ENCODE data around the gene RAI1.

DNA sequence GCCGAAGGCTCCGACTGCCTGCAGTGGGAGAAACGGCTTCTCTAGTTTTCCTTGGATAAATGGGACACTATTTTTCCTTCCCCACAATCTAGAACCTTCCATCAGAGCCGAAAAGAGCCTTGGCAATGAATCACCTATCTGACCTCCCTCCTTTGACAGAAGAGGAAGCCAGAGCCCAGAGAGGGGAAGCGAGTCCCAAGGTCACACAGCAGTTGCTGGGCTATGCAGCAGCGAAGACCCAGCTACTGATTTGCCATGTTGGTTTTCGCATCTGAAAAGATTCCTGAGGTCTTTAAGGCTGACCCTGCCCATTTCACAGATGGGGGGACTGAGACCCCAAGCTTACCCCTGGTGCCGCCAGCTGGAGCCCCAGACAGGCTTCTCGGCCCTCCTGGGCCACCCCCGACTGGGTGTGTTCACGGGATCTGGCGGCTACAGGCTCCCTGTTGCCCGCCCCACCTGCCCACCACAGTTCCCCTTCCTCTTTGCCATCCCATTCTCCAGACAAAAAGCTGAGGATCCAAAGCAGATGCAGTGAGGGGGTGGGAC, 45.9 kb downstream of the RAI1 start:
- TF ChIP-seq, protein P1, sequence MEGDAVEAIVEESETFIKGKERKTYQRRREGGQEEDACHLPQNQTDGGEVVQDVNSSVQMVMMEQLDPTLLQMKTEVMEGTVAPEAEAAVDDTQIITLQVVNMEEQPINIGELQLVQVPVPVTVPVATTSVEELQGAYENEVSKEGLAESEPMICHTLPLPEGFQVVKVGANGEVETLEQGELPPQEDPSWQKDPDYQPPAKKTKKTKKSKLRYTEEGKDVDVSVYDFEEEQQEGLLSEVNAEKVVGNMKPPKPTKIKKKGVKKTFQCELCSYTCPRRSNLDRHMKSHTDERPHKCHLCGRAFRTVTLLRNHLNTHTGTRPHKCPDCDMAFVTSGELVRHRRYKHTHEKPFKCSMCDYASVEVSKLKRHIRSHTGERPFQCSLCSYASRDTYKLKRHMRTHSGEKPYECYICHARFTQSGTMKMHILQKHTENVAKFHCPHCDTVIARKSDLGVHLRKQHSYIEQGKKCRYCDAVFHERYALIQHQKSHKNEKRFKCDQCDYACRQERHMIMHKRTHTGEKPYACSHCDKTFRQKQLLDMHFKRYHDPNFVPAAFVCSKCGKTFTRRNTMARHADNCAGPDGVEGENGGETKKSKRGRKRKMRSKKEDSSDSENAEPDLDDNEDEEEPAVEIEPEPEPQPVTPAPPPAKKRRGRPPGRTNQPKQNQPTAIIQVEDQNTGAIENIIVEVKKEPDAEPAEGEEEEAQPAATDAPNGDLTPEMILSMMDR (IDR thresholded peaks at IDR 0.05), result no peak
- TF ChIP-seq POLR2A (IDR thresholded peaks at IDR 0.05), result no peak

Measured in adrenal gland (tissue), 5 donors.